H9 (cell line): ENCODE data around the gene TOMM5. TPM values are rescaled to one million over a fixed set of nuclear protein-coding genes. Genes with fewer than 3 reads are reported as not detected.

Experiments
- DNase-seq: peaks from one replicate; pipeline ENCODE4 v3.0.0-alpha.2; 2017
- H2AFZ ChIP-seq: one replicate; pipeline ENCODE4 v1.6.1; 2013; ENCODE audit warnings: mild to moderate bottlenecking, low read length, control low read depth, moderate library complexity
- H2AK5ac ChIP-seq: 2 replicates; pipeline ENCODE4 v1.6.1; 2013; ENCODE audit warnings: low read length, control low read depth, mixed read lengths; ENCODE audit not compliant: insufficient read length
- H2BK120ac ChIP-seq: one replicate; pipeline ENCODE4 v1.6.1; 2013; ENCODE audit warnings: low read depth, mild to moderate bottlenecking, low read length, control low read depth, inconsistent platforms; ENCODE audit not compliant: poor library complexity, severe bottlenecking
- H2BK12ac ChIP-seq: 2 replicates; pipeline ENCODE4 v1.6.1; 2013; ENCODE audit warnings: low read length, control low read depth, mixed read lengths, low read depth; ENCODE audit not compliant: insufficient read length
- H2BK15ac ChIP-seq: 2 replicates; pipeline ENCODE4 v1.6.1; 2013; ENCODE audit warnings: low read depth, low read length, control low read depth
- H2BK20ac ChIP-seq: one replicate; pipeline ENCODE4 v1.6.1; 2013; ENCODE audit warnings: low read depth, mild to moderate bottlenecking, low read length, control low read depth, inconsistent platforms; ENCODE audit not compliant: poor library complexity, severe bottlenecking
- H2BK5ac ChIP-seq: 2 replicates; pipeline ENCODE4 v1.6.1; 2013; ENCODE audit warnings: low read length, control low read depth, mixed read lengths; ENCODE audit not compliant: insufficient read length
- H3K14ac ChIP-seq: 2 replicates; pipeline ENCODE4 v1.6.1; 2013; ENCODE audit warnings: low read length, control low read depth; ENCODE audit not compliant: insufficient read depth
- H3K18ac ChIP-seq: 2 replicates; pipeline ENCODE4 v1.6.1; 2013; ENCODE audit warnings: low read depth, mild to moderate bottlenecking, mixed read lengths, low read length, control low read depth; ENCODE audit not compliant: insufficient read length
- H3K23ac ChIP-seq: 2 replicates; pipeline ENCODE4 v1.6.1; 2013; ENCODE audit warnings: low read length, control low read depth, mixed read lengths, low read depth; ENCODE audit not compliant: insufficient read length
- H3K23me2 ChIP-seq: 2 replicates; pipeline ENCODE4 v1.6.1; 2013; ENCODE audit warnings: low read depth, mild to moderate bottlenecking, mixed read lengths, low read length, control low read depth; ENCODE audit not compliant: insufficient read length, poor library complexity, severe bottlenecking
- H3K27ac ChIP-seq: 2 replicates; pipeline ENCODE4 v1.5.1; 2013; ENCODE audit warnings: low read length, control low read depth, mixed read lengths, low read depth; ENCODE audit not compliant: insufficient read length
- H3K27me3 ChIP-seq: 2 replicates; pipeline ENCODE4 v1.6.1; 2013; ENCODE audit warnings: low read length, control low read depth, inconsistent platforms; ENCODE audit not compliant: insufficient read depth
- H3K4ac ChIP-seq: 2 replicates; pipeline ENCODE4 v1.6.1; 2013; ENCODE audit warnings: low read depth, mild to moderate bottlenecking, control low read depth, inconsistent platforms, low read length, moderate library complexity
- H3K4me1 ChIP-seq: 2 replicates; pipeline ENCODE4 v1.6.1; 2013; ENCODE audit warnings: low read length, control low read depth, inconsistent platforms; ENCODE audit not compliant: insufficient read depth
- H3K4me2 ChIP-seq: 2 replicates; pipeline ENCODE4 v1.6.1; 2013; ENCODE audit warnings: low read length, control low read depth, mixed read lengths; ENCODE audit not compliant: insufficient read length, insufficient read depth
- H3K56ac ChIP-seq: 2 replicates; pipeline ENCODE4 v1.6.1; 2013; ENCODE audit warnings: low read depth, mild to moderate bottlenecking, mixed read lengths, low read length, control low read depth; ENCODE audit not compliant: insufficient read length
- H3K79me1 ChIP-seq: 2 replicates; pipeline ENCODE4 v1.6.1; 2013; ENCODE audit warnings: low read depth, mild to moderate bottlenecking, moderate library complexity, low read length, control low read depth, inconsistent platforms; ENCODE audit not compliant: insufficient read depth, poor library complexity, severe bottlenecking
- H3K79me2 ChIP-seq: 2 replicates; pipeline ENCODE4 v1.6.1; 2013; ENCODE audit warnings: low read length, control low read depth, inconsistent platforms; ENCODE audit not compliant: insufficient read depth
- H3K9ac ChIP-seq: 2 replicates; pipeline ENCODE4 v1.6.1; 2013; ENCODE audit warnings: low read length, control low read depth, mixed read lengths; ENCODE audit not compliant: insufficient read length; ENCODE audit errors: extremely low read depth
- H3K9me3 ChIP-seq: one replicate; pipeline ENCODE4 v1.6.1; 2013; ENCODE audit warnings: low read depth, low read length, inconsistent platforms; ENCODE audit not compliant: control insufficient read depth
- H3T11ph ChIP-seq: one replicate; pipeline ENCODE4 v1.6.1; 2013; ENCODE audit warnings: mild to moderate bottlenecking, low read length, control low read depth, inconsistent platforms
- H4K20me1 ChIP-seq: one replicate; pipeline ENCODE4 v1.6.1; 2013; ENCODE audit not compliant: control insufficient read depth, insufficient read length, insufficient read depth
- H4K5ac ChIP-seq: 2 replicates; pipeline ENCODE4 v1.6.1; 2013; ENCODE audit warnings: low read depth, mild to moderate bottlenecking, mixed read lengths, low read length, control low read depth; ENCODE audit not compliant: insufficient read length
- H4K8ac ChIP-seq: replicated peaks from 2 replicates; pipeline ENCODE4 v1.6.1; 2013; ENCODE audit warnings: low read length, control low read depth, mixed read lengths, low read depth; ENCODE audit not compliant: insufficient read length
- H4K91ac ChIP-seq: 2 replicates; pipeline ENCODE4 v1.6.1; 2013; ENCODE audit warnings: low read depth, mild to moderate bottlenecking, moderate library complexity, mixed read lengths, low read length, control low read depth; ENCODE audit not compliant: insufficient read length
- H3K27ac Mint-ChIP-seq, 3 experiments: 2 replicates in 2 of 3; 3 replicates in 1 of 3; pipeline ENCODE4 v1.8.0; 2020 to 2021; ENCODE audit warnings: mixed read lengths in 3 of 3, mild to moderate bottlenecking in 1 of 3, moderate library complexity in 1 of 3
- H3K27me3 Mint-ChIP-seq: 2 replicates; pipeline ENCODE4 v1.8.0; 2021; ENCODE audit warnings: low read depth, mild to moderate bottlenecking, moderate library complexity, mixed read lengths
- H3K36me3 Mint-ChIP-seq, 3 experiments: 2 replicates in 2 of 3; 3 replicates in 1 of 3; pipeline ENCODE4 v1.8.0; 2020 to 2021; ENCODE audit warnings: low read depth in 3 of 3, mixed read lengths in 3 of 3; ENCODE audit not compliant: insufficient read depth in 1 of 3
- H3K4me1 Mint-ChIP-seq, 2 experiments: 2 replicates each; pipeline ENCODE4 v1.8.0; 2020; ENCODE audit warnings: mixed read lengths in 2 of 2
- H3K4me3 Mint-ChIP-seq, 2 experiments: 2 replicates in 1 of 2; 3 replicates in 1 of 2; pipeline ENCODE4 v1.8.0; 2020 to 2021; ENCODE audit warnings: mild to moderate bottlenecking in 2 of 2, mixed read lengths in 2 of 2, moderate library complexity in 1 of 2
- H3K9me3 Mint-ChIP-seq, 2 experiments: 2 replicates in 1 of 2; 3 replicates in 1 of 2; pipeline ENCODE4 v1.8.0; 2020; ENCODE audit warnings: mild to moderate bottlenecking in 2 of 2, mixed read lengths in 2 of 2, moderate library complexity in 1 of 2
- CTCF ChIP-seq: fragments of 200-600 bp; sonication (generic); conservative IDR thresholded peaks from 3 replicates; pipeline ENCODE4 v1.8.0; 2021; ENCODE audit warnings: antibody characterized with exemption, mild to moderate bottlenecking
- WGBS: extraction: QIAGEN DNeasy Blood & Tissue Kit; methylation state at CpG from one replicate; pipeline ENCODE4 v1.1.7; 2013; ENCODE audit warnings: missing lambda C conversion rate, low lambda C conversion rate, mixed read lengths; ENCODE audit not compliant: insufficient read length; ENCODE audit errors: extremely low coverage; 5-methylcytosine and 5-hydroxymethylcytosine counted together
- total RNA-seq: library from RNA; stranded (reverse); gene quantifications from 2 replicates; pipeline ENCODE4 v1.2.1, GENCODE V29; 2021

Gene TOMM5
- total RNA-seq, 1 experiment from 2014 or later, result 124 TPM

GRCh38 chr9:37542895-37543294, 49.5 kb downstream of the TOMM5 start:
- Histone ChIP-seq H3K4me1 (no peaks in the 10 kb centered on the region), H2AK5ac (no peak overlapping the region), H2BK12ac (no peak overlapping the region), H3K9ac (no peak overlapping the region), H2BK15ac (no peak overlapping the region), H4K91ac (no peak overlapping the region), H3T11ph (no peak overlapping the region), H3K27me3 (no peaks in the 10 kb centered on the region), H3K18ac (no peak overlapping the region), H4K5ac (no peak overlapping the region), H2BK20ac (no peak overlapping the region), H4K8ac (no peak overlapping the region), H3K23ac (no peak overlapping the region), H2BK5ac (no peak overlapping the region), H3K23me2 (no peaks in the 10 kb centered on the region), H3K9me3 (no peaks in the 10 kb centered on the region), H3K27ac (no peak overlapping the region), H3K79me2 (no peaks in the 10 kb centered on the region), H4K20me1 (no peaks in the 10 kb centered on the region), H3K4ac (no peak overlapping the region), H3K79me1 (no peaks in the 10 kb centered on the region), H3K4me2 (no peak overlapping the region), H2AFZ (no peak overlapping the region), H3K56ac (no peak overlapping the region), H2BK120ac (no peak overlapping the region), H3K14ac (no peak overlapping the region)
- H3K4me1 Mint-ChIP-seq, result no peaks in the 10 kb centered on the region
- no peaks in the 10 kb centered on the region for H3K9me3 Mint-ChIP-seq
- TF ChIP-seq CTCF, result no peak
- no peak for DNase-seq
- no peak overlapping the region; a peak in 1 of 7 replicates for H3K27ac Mint-ChIP-seq
- WGBS, result no CpG with 5 or more reads among the region's 1 CpG
- peaks cover 8 to 31% (median 30%) of the 10 kb centered on the region in 3 experiments; a peak in 6 of 7 replicates for H3K36me3 Mint-ChIP-seq
- H3K27me3 Mint-ChIP-seq, result no peaks in the 10 kb centered on the region
- H3K4me3 Mint-ChIP-seq, result no peak overlapping the region
